Measurements from ENCODE around the gene TMTC3.

GRCh38 chr12:88207921-88208620 is 66.0 kb downstream of the TMTC3 start:
- no peak for TF ChIP-seq CTCF (conservative IDR thresholded peaks at IDR 0.05; ENCODE audit: low read length)
- no peak for TF ChIP-seq EZH2phosphoT487 (IDR thresholded peaks at IDR 0.05; ENCODE audit: borderline replicate concordance, low read depth, low read length)
